Ascending aorta (tissue), 2 donors: ENCODE data around the gene ARHGEF28. TPM values are rescaled to one million over a fixed set of nuclear protein-coding genes. Genes with fewer than 3 reads are reported as not detected.

Source experiments
- DNase-seq, 2 donors: peaks; one replicate each; pipeline ENCODE4 v3.0.0-alpha.2; 2019; ENCODE audit warnings: low spot score in 2 of 2
- H3K27ac ChIP-seq, 2 donors: fragments of 200-600 bp; sonication (generic); one replicate each; pipeline ENCODE4 v1.5.1; 2016 to 2017; ENCODE audit warnings: mild to moderate bottlenecking in 1 of 2
- H3K27me3 ChIP-seq: fragments of 200-600 bp; sonication (generic); one replicate; pipeline ENCODE4 v1.5.1; 2017
- H3K36me3 ChIP-seq, 2 donors: fragments of 200-600 bp; sonication (generic); one replicate each; pipeline ENCODE4 v1.5.1; 2016
- H3K4me1 ChIP-seq, 2 donors: fragments of 200-600 bp; sonication (generic); one replicate each; pipeline ENCODE4 v1.5.1; 2016 to 2017; ENCODE audit warnings: mild to moderate bottlenecking in 1 of 2
- H3K4me3 ChIP-seq, 2 donors: fragments of 200-600 bp; sonication (generic); one replicate each; pipeline ENCODE4 v1.5.1; 2016 to 2017; ENCODE audit warnings: mild to moderate bottlenecking in 1 of 2
- H3K9me3 ChIP-seq, 2 donors: fragments of 200-600 bp; sonication (generic); one replicate each; pipeline ENCODE4 v1.5.1; 2016
- intact Hi-C: fragments of 100-400 bp; cut with DNase I; formaldehyde crosslinking; loops from one replicate; pipeline ENCODE4 v1.15.1; 2023
- total RNA-seq: library from RNA; depleted of rRNA; stranded (reverse); fragments of >200 nt; gene quantifications from one replicate; pipeline ENCODE4 v1.1.0, GENCODE V29; 2016
- TF ChIP-seq, protein P1 (sequence below), 3 experiments: fragments of 200-600 bp in 2 of 3; fragments of 450-650 bp in 1 of 3; sonication (generic) in 2 of 3; IDR thresholded peaks; one replicate each; pipeline ENCODE4 v1.5.1; 2016 to 2019; ENCODE audit warnings: antibody characterized with exemption in 3 of 3, mild to moderate bottlenecking in 1 of 3, moderate library complexity in 1 of 3

Gene ARHGEF28
- total RNA-seq, 1 donor from 2014 or later, result 15.1 TPM

DNA sequence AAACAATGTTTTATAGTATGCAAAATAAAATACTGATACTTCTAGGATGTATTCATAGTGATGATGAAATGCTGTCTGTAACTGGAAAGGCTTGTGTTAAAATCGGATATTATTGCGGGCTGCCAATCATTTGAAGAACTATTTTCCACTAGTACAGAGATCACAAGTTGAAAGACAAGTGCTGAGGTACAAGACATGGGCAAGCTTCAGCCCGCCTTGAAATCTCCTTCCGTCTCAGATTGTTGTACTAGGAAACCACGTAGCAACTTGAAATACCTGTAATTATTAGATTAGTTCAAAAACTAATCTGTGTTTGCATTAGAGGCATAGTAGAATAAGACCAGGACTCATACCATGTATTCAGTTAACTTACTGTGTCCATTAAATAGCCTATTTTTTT lies 218.2 kb downstream of the ARHGEF28 start:
- TF ChIP-seq, protein P1, sequence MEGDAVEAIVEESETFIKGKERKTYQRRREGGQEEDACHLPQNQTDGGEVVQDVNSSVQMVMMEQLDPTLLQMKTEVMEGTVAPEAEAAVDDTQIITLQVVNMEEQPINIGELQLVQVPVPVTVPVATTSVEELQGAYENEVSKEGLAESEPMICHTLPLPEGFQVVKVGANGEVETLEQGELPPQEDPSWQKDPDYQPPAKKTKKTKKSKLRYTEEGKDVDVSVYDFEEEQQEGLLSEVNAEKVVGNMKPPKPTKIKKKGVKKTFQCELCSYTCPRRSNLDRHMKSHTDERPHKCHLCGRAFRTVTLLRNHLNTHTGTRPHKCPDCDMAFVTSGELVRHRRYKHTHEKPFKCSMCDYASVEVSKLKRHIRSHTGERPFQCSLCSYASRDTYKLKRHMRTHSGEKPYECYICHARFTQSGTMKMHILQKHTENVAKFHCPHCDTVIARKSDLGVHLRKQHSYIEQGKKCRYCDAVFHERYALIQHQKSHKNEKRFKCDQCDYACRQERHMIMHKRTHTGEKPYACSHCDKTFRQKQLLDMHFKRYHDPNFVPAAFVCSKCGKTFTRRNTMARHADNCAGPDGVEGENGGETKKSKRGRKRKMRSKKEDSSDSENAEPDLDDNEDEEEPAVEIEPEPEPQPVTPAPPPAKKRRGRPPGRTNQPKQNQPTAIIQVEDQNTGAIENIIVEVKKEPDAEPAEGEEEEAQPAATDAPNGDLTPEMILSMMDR (IDR thresholded peaks at IDR 0.05), result no peak
- no peak for DNase-seq
- H3K27ac ChIP-seq, result no peak overlapping the region
- no peaks in the 10 kb centered on the region for H3K9me3 ChIP-seq
- H3K36me3 ChIP-seq, result peaks cover 0 to 10% of the 10 kb centered on the region in 2 donors
- H3K4me1 ChIP-seq, result no peaks in the 10 kb centered on the region
- no peaks in the 10 kb centered on the region for H3K27me3 ChIP-seq
- no peak overlapping the region for H3K4me3 ChIP-seq
- intact Hi-C loops, result no loop called here

DNA sequence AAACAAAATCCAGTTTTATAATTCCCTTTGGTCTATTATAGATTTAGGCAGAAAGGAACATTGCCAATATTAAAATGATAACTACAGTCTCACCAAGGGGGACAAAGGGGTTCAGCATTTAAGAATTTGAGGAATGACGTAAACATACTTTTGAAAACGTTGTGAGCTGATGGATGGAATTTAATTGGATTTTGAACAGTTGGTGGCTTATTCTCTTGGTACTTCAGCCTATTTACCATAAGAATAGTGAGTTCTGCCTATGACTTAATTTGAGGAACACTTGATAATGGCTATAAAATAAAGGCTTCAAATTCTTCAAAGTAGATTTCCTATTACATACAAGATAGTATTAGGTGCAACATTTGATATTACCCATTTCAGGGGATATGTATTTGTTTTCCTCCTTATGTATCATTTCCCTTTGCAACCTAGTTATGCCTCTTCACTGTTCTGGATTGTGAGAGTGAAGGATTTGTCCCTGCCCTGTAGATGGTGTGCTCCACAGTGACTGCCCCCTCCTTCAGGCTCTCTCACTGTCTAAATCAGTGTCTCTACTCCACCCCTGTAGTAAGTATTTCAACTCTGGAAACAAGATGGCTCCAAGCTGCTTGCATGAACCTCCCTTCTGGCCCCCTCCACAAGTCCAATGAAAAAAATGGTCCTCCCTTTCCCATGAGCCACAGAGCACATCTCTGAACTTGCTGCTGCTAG lies 225.6 kb downstream of the ARHGEF28 start:
- H3K9me3 ChIP-seq, result no peaks in the 10 kb centered on the region
- H3K4me3 ChIP-seq, result no peak overlapping the region
- intact Hi-C loops, result no loop called here
- H3K4me1 ChIP-seq, result no peaks in the 10 kb centered on the region
- no peak for DNase-seq
- H3K36me3 ChIP-seq, result no peaks in the 10 kb centered on the region
- H3K27me3 ChIP-seq, result no peaks in the 10 kb centered on the region
- no peak overlapping the region for H3K27ac ChIP-seq
- TF ChIP-seq, protein P1 (IDR thresholded peaks at IDR 0.05), result no peak

DNA sequence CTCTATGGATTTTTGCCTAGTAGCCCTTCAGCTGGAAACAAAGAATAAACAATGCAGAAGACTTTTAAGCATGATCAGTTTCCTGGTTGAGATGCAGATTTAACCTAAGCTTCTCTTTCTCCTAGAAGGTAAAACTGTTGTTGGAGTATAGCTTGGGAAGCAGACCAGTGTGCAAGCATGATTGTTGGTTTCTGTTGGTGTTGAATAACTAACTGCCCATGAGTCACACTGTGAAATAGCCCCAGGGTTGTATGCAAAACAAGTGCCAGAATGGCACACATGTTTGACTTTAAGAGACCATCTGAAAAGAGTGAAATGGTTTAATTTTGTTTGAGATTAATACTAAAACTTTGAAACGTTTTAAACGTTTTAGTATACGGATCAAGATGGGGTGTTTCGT lies 227.1 kb downstream of the ARHGEF28 start:
- H3K27ac ChIP-seq, result no peak overlapping the region

DNA sequence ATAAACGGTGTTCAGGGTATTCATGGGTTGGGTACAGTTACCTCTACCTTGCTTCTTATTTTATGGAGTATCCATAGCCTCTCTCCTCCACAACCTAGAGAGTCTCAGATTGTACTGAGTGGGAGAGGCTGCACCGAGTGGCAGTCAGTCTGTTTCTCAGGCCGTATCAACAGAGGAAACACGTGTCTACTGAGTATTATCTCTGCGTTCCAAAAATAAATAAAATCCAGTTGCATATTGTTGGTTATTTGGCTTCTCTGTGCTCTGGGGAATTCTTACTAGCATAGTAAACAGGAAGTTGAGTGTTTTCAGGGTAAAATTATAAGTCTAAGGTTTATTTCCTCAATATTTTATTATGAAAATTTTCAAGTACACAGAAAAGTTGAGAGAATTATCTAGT lies 231.0 kb downstream of the ARHGEF28 start:
- H3K27ac ChIP-seq, result no peak overlapping the region
- TF ChIP-seq, protein P1 (IDR thresholded peaks at IDR 0.05), result no peak
- no peaks in the 10 kb centered on the region for H3K9me3 ChIP-seq
- no peak overlapping the region for H3K4me3 ChIP-seq
- no peak for DNase-seq
- peaks cover 0 to 13% of the 10 kb centered on the region in 2 donors for H3K36me3 ChIP-seq
- H3K4me1 ChIP-seq, result no peaks in the 10 kb centered on the region
- intact Hi-C loops, result no loop called here
- H3K27me3 ChIP-seq, result no peaks in the 10 kb centered on the region

More for the DNA sequence above, 227.1 kb downstream of the ARHGEF28 start:
- no peaks in the 10 kb centered on the region for H3K27me3 ChIP-seq
- no peak overlapping the region for H3K4me3 ChIP-seq
- DNase-seq, result no peak
- TF ChIP-seq, protein P1 (IDR thresholded peaks at IDR 0.05), result no peak
- no peaks in the 10 kb centered on the region for H3K9me3 ChIP-seq
- no peaks in the 10 kb centered on the region for H3K36me3 ChIP-seq
- H3K4me1 ChIP-seq, result no peaks in the 10 kb centered on the region
- intact Hi-C loops, result no loop called here

DNA sequence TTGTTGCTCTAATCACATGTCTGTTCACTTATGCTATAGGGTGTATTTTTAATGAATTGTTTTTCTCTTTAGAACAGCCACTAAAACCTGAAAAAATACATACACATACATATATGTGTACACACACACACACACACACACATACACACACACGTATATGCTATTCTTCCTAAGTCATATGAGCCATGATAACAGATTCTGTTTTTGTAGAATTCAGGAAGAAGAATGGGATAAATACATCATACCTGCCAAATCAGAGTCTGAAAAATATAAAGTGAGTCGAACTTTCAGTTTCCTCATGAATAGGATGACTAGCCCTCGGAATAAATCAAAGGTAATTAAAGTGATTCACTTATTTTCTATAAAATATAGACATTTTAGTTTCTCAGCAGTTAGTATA lies 231.4 kb downstream of the ARHGEF28 start:
- H3K4me3 ChIP-seq, result no peak overlapping the region

More for the DNA sequence above, 231.4 kb downstream of the ARHGEF28 start:
- Histone ChIP-seq H3K9me3 (no peaks in the 10 kb centered on the region), H3K27ac (no peak overlapping the region), H3K27me3 (no peaks in the 10 kb centered on the region), H3K4me1 (no peaks in the 10 kb centered on the region), H3K36me3 (peaks cover 0 to 13% of the 10 kb centered on the region in 2 donors)
- DNase-seq, result no peak
- TF ChIP-seq, protein P1 (IDR thresholded peaks at IDR 0.05), result no peak
- intact Hi-C loops, result no loop called here
